ENCODE results near the gene PTPRT.

GRCh38 chr20:42051921-42052320 is 1137.8 kb downstream of the PTPRT start:
- TF ChIP-seq CTCF (conservative IDR thresholded peaks at IDR 0.05; ENCODE audit: low read depth, low read length) (no peak), EZH2 (IDR thresholded peaks at IDR 0.05; ENCODE audit: low read length, unreplicated experiment) (no peak)

Data from PC-3 (cell line).